ENCODE data around the gene CDKN2D. TPM values are rescaled to one million over a fixed set of nuclear protein-coding genes. Genes with fewer than 3 reads are reported as not detected.
"Not testable (repeated sequence)": the region's sequence is repeated elsewhere in the genome, so short reads cannot be mapped to it uniquely, and the experiment has no call there.

The CDKN2D gene
- total and polyA plus RNA-seq, 2 donors: 40.3 to 42.3 TPM

DNA sequence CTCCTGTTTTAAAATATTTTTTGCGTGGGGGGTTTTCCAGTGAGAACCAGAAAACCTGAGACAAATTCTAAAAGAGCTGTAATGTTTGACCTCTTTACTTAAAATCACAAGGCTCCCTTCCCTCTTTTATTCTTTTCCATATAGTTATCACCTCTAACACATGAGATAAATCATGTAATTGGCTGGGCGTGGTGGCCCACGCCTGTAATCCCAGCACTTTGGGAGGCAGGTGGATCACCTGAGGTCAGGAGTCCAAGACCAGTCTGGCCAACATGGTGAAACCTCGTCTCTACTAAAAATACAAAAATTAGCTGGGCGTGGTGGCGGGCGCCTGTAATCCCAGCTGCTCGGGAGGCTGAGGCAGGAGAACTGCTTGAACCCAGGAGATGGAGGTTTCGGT, 17.8 kb downstream of the CDKN2D start:
- DNase-seq (ENCODE audit: low read depth in 6 of 9, low spot score in 9 of 9); H3K4me3 ChIP-seq (ENCODE audit: low read length in 2 of 2); H3K27me3 ChIP-seq (ENCODE audit: control insufficient read depth in 2 of 2, insufficient read depth in 1 of 2, low read length in 1 of 2): not testable (repeated sequence)
- H3K4me1 ChIP-seq (ENCODE audit: control insufficient read depth in 2 of 2, insufficient read depth in 2 of 2, low read length in 2 of 2): peaks cover 41 to 51% of the 10 kb centered on the region in 2 donors
- WGBS: 97% methylated on average over 9 of the region's 9 CpGs
- H3K36me3 ChIP-seq (ENCODE audit: control insufficient read depth in 2 of 2, insufficient read depth in 2 of 2, low read length in 1 of 2): peaks cover 82 to 90% of the 10 kb centered on the region in 2 donors
- H3K27ac ChIP-seq (ENCODE audit: low read depth in 1 of 2, low read length in 1 of 2): peak overlapping the region in 1 of 2 donors; percentile 2
- peaks cover 0 to 21% of the 10 kb centered on the region in 2 donors for H3K9me3 ChIP-seq (ENCODE audit: control insufficient read depth in 2 of 2, insufficient read depth in 1 of 2, low read length in 1 of 2)

DNA sequence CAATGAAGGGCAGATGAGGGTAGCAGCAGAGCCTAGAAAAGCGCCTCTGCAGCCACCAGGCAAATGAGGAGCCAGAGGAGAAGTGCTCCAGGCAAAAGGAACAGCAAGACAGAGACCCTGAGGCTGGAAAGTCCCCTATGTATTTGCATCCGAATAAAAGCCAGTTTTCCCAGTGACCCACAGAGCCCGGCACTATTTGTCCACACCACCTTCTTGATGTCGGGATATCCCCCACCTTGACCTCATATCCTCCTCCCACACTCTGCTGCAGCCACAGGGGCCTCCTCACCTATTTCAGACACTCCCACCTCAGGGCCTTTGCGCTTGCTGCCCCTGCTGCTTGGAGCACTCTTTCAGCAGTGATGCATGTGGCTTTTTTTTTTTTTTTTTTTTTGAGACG, 18.4 kb downstream of the CDKN2D start:
- H3K27me3 ChIP-seq (ENCODE audit: control insufficient read depth in 2 of 2, insufficient read depth in 1 of 2, low read length in 1 of 2): no peaks in the 10 kb centered on the region
- H3K4me3 ChIP-seq (ENCODE audit: low read length in 2 of 2): no peak overlapping the region
- peaks cover 0 to 21% of the 10 kb centered on the region in 2 donors for H3K9me3 ChIP-seq (ENCODE audit: control insufficient read depth in 2 of 2, insufficient read depth in 1 of 2, low read length in 1 of 2)
- H3K4me1 ChIP-seq (ENCODE audit: control insufficient read depth in 2 of 2, insufficient read depth in 2 of 2, low read length in 2 of 2): peaks cover 35 to 51% of the 10 kb centered on the region in 2 donors
- no peak for DNase-seq (ENCODE audit: low read depth in 6 of 9, low spot score in 9 of 9)
- peaks cover 77 to 88% of the 10 kb centered on the region in 2 donors for H3K36me3 ChIP-seq (ENCODE audit: control insufficient read depth in 2 of 2, insufficient read depth in 2 of 2, low read length in 1 of 2)
- 97% methylated on average over 5 of the region's 6 CpGs for WGBS
- no peak overlapping the region for H3K27ac ChIP-seq (ENCODE audit: low read depth in 1 of 2, low read length in 1 of 2)

DNA sequence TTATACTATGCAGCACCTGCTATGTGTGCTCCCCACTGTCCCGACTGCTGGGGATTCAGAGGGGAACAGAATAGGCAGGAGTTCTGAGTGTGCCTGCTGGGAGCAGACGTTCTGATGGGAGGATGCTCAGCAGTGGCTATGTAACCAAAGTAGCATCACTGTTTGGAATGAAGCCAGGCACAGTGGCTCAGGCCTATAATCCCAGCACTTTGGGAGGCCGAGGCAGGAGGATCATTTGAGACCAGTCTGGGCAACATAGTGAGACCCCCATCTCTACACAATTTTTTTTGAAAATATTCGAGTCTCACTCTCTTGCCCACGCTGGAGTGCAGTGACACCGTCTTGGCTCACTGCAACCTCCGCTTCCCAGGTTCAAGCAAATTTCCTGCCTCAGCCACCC, 19.0 kb downstream of the CDKN2D start:
- Histone ChIP-seq H3K9me3 (ENCODE audit: control insufficient read depth in 2 of 2, insufficient read depth in 1 of 2, low read length in 1 of 2) (peaks cover 0 to 23% of the 10 kb centered on the region in 2 donors), H3K4me3 (ENCODE audit: low read length in 2 of 2) (no peak overlapping the region), H3K27ac (ENCODE audit: low read depth in 1 of 2, low read length in 1 of 2) (no peak overlapping the region), H3K36me3 (ENCODE audit: control insufficient read depth in 2 of 2, insufficient read depth in 2 of 2, low read length in 1 of 2) (peaks cover 71 to 85% of the 10 kb centered on the region in 2 donors), H3K4me1 (ENCODE audit: control insufficient read depth in 2 of 2, insufficient read depth in 2 of 2, low read length in 2 of 2) (peaks cover 34 to 51% of the 10 kb centered on the region in 2 donors), H3K27me3 (ENCODE audit: control insufficient read depth in 2 of 2, insufficient read depth in 1 of 2, low read length in 1 of 2) (no peaks in the 10 kb centered on the region)
- WGBS: 97% methylated on average over 7 of the region's 7 CpGs
- no peak for DNase-seq (ENCODE audit: low read depth in 6 of 9, low spot score in 9 of 9)

DNA sequence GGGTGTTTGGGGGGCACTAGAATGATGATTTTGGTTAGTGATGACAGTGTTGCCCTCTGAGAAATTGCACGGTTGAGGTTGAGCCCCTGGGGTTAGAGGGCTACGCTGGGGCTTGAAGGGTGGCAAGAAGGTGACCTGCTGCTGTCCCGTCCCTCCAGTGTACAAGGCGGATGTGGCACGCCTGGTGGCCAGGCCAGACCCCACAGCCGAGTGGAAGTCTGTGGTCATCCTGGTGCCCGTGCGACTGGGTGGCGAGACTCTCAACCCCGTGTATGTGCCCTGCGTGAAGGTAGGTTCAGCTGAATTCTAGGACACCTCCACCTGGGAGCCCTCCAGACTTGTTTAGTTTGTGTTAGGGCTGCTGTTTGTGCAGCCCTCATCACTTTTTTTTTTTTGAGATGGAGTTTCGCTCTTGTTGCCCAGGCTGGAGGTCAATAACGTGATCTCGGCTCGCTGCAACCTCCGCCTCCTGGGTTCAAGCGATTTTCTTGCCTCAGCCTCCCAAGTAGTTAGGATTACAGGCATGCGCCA, 20.0 kb downstream of the CDKN2D start:
- DNase-seq (ENCODE audit: low read depth in 6 of 9, low spot score in 9 of 9): no peak
- H3K27me3 ChIP-seq (ENCODE audit: control insufficient read depth in 2 of 2, insufficient read depth in 1 of 2, low read length in 1 of 2): no peaks in the 10 kb centered on the region
- WGBS: over 99% methylated on average over 18 of the region's 18 CpGs
- no peak overlapping the region for H3K27ac ChIP-seq (ENCODE audit: low read depth in 1 of 2, low read length in 1 of 2)
- peaks cover 66 to 77% of the 10 kb centered on the region in 2 donors for H3K36me3 ChIP-seq (ENCODE audit: control insufficient read depth in 2 of 2, insufficient read depth in 2 of 2, low read length in 1 of 2)
- H3K9me3 ChIP-seq (ENCODE audit: control insufficient read depth in 2 of 2, insufficient read depth in 1 of 2, low read length in 1 of 2): peaks cover 0 to 29% of the 10 kb centered on the region in 2 donors
- H3K4me3 ChIP-seq (ENCODE audit: low read length in 2 of 2): no peak overlapping the region
- H3K4me1 ChIP-seq (ENCODE audit: control insufficient read depth in 2 of 2, insufficient read depth in 2 of 2, low read length in 2 of 2): peaks cover 30 to 48% of the 10 kb centered on the region in 2 donors

DNA sequence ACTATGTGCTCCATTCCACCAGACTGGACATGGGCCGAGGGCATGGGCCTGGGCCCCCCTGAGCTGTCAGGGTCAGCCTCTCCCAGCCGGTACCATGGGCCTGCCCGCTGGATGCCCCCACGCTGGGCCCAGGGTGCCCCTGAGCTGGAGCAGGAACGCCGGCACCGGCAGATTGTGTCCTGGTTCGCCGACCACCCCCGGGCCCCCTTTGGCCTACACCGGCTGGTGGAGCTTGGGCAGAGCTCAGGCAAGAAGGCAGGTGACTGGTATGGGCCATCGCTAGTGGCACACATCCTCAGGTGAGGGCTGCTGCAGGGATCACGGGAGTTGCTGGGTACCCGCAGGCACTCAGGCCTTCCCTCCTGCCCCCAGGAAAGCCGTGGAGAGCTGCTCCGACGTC, 22.0 kb downstream of the CDKN2D start:
- peaks cover 52 to 57% of the 10 kb centered on the region in 2 donors for H3K36me3 ChIP-seq (ENCODE audit: control insufficient read depth in 2 of 2, insufficient read depth in 2 of 2, low read length in 1 of 2)
- DNase-seq (ENCODE audit: low read depth in 6 of 9, low spot score in 9 of 9): no peak
- H3K27ac ChIP-seq (ENCODE audit: low read depth in 1 of 2, low read length in 1 of 2): no peak overlapping the region
- H3K9me3 ChIP-seq (ENCODE audit: control insufficient read depth in 2 of 2, insufficient read depth in 1 of 2, low read length in 1 of 2): peaks cover 0 to 14% of the 10 kb centered on the region in 2 donors
- no peaks in the 10 kb centered on the region for H3K27me3 ChIP-seq (ENCODE audit: control insufficient read depth in 2 of 2, insufficient read depth in 1 of 2, low read length in 1 of 2)
- 97% methylated on average over 17 of the region's 17 CpGs for WGBS
- no peak overlapping the region for H3K4me3 ChIP-seq (ENCODE audit: low read length in 2 of 2)
- H3K4me1 ChIP-seq (ENCODE audit: control insufficient read depth in 2 of 2, insufficient read depth in 2 of 2, low read length in 2 of 2): peaks cover 15 to 35% of the 10 kb centered on the region in 2 donors

DNA sequence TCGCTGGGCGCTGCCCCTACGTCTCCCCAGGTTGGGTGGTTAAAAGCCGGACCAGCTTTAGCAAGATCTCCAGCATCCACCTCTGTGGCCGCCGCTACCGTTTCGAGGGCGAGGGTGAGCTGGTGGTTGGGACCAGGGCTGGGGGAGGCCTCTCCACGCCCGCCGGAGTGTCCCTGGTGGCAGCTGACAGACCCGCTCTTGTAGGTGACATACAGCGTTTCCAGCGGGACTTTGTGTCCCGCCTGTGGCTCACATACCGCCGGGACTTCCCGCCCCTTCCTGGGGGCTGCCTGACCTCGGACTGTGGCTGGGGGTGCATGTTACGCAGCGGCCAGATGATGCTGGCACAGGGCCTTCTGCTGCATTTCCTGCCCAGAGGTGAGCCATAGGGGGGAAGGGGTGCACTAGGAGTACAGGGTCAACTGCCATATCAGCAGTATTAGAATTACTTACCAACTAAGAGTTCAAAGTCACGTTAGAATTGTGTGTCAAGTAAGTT, 24.0 kb downstream of the CDKN2D start:
- Histone ChIP-seq H3K9me3 (ENCODE audit: control insufficient read depth in 2 of 2, insufficient read depth in 1 of 2, low read length in 1 of 2) (peaks cover 0 to 12% of the 10 kb centered on the region in 2 donors), H3K27me3 (ENCODE audit: control insufficient read depth in 2 of 2, insufficient read depth in 1 of 2, low read length in 1 of 2) (peaks cover 0 to 4% of the 10 kb centered on the region in 2 donors), H3K36me3 (ENCODE audit: control insufficient read depth in 2 of 2, insufficient read depth in 2 of 2, low read length in 1 of 2) (peaks cover 36 to 40% of the 10 kb centered on the region in 2 donors), H3K4me1 (ENCODE audit: control insufficient read depth in 2 of 2, insufficient read depth in 2 of 2, low read length in 2 of 2) (peaks cover 15 to 30% of the 10 kb centered on the region in 2 donors), H3K4me3 (ENCODE audit: low read length in 2 of 2) (peak overlapping the region; percentile 96 to 99), H3K27ac (ENCODE audit: low read depth in 1 of 2, low read length in 1 of 2) (peak overlapping the region; percentile 47 to 64)
- WGBS: 59% methylated on average over 23 of the region's 23 CpGs
- peak in 1 of 9 donors; percentile 21 for DNase-seq (ENCODE audit: low read depth in 6 of 9, low spot score in 9 of 9)

DNA sequence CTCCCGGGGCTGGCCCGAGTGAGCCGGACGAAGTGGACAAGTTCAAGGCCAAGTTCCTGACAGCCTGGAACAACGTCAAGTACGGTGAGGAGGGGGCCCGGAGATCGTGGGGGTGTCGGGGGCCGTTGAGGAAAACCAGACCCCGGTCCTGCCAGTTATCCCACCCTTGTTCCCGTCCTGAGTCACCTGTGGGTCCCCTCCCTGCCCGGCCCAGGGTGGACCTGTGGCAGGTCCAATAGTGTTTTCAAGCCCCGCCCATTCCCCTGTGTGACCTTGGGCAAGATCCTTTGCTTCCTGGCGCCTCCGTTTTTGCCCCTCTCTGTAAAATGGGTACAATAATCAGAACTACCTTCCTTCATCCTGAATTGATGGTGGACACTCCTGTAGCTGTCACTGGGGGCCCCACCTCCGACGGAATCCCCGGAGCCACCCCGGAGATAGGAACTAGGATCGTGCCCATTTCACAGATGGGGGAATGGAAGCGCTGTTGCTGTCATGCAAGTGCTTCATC, 24.5 kb downstream of the CDKN2D start:
- DNase-seq (ENCODE audit: low read depth in 6 of 9, low spot score in 9 of 9): peak in 2 of 9 donors; percentile 14 to 31
- Histone ChIP-seq H3K36me3 (ENCODE audit: control insufficient read depth in 2 of 2, insufficient read depth in 2 of 2, low read length in 1 of 2) (peaks cover 31 to 36% of the 10 kb centered on the region in 2 donors), H3K9me3 (ENCODE audit: control insufficient read depth in 2 of 2, insufficient read depth in 1 of 2, low read length in 1 of 2) (peaks cover 0 to 12% of the 10 kb centered on the region in 2 donors), H3K4me1 (ENCODE audit: control insufficient read depth in 2 of 2, insufficient read depth in 2 of 2, low read length in 2 of 2) (peaks cover 15 to 30% of the 10 kb centered on the region in 2 donors), H3K27me3 (ENCODE audit: control insufficient read depth in 2 of 2, insufficient read depth in 1 of 2, low read length in 1 of 2) (peaks cover 0 to 9% of the 10 kb centered on the region in 2 donors), H3K4me3 (ENCODE audit: low read length in 2 of 2) (peak overlapping the region; percentile 96 to 99), H3K27ac (ENCODE audit: low read depth in 1 of 2, low read length in 1 of 2) (peak overlapping the region; percentile 46 to 90)
- 25% methylated on average over 22 of the region's 22 CpGs for WGBS

DNA sequence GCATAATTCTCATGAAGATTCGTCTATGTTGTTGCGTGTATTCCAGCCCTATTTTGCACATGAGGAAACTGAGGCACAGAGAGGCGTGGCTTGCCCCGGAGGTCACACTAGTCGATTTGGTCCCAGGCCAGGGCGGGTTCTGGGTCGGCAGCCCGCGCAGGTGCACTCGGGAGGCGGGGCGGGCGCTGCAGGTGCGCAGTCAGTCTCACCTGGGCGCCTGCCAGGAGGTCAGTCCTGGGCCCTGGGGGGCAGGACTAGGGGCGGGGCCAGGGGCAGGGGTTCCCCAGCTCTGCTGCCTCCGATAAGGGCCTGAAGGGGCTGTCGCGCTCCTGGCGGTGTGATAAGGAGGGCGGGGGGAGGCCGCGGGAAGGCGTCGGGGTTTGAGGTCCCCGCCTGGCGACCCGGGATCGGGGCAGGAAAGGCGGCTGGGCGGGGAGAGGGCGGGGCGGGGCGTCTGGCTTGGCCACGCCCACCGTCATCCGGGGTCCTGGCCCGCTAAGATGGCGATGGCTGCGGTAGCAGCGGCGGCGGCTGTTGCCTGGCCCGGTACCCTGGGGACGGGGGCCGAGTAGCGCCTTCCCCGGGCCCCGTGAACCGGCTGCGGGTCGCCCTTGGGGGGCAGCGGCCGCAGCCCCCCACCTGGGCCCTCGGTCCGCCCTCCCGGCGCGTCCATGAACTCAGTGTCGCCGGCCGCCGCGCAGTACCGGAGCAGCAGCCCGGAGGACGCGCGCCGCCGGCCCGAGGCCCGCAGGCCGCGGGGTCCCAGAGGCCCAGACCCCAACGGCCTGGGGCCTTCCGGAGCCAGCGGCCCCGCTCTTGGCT, 25.1 kb downstream of the CDKN2D start, which contains the start of gene ATG4D:
ATG4D (plus strand) TSS at position 485 of the 822 bp plus-strand sequence; CDS start at position 672, 187 bp downstream.
- Histone ChIP-seq H3K36me3 (ENCODE audit: control insufficient read depth in 2 of 2, insufficient read depth in 2 of 2, low read length in 1 of 2) (peaks cover 24 to 29% of the 10 kb centered on the region in 2 donors), H3K9me3 (ENCODE audit: control insufficient read depth in 2 of 2, insufficient read depth in 1 of 2, low read length in 1 of 2) (peaks cover 0 to 12% of the 10 kb centered on the region in 2 donors), H3K4me3 (ENCODE audit: low read length in 2 of 2) (peak within 1 kb of the TSS; percentile 96 to 99), H3K27ac (ENCODE audit: low read depth in 1 of 2, low read length in 1 of 2) (peak within 1 kb of the TSS; percentile 47 to 90), H3K4me1 (ENCODE audit: control insufficient read depth in 2 of 2, insufficient read depth in 2 of 2, low read length in 2 of 2) (peaks cover 15 to 30% of the 10 kb centered on the region in 2 donors), H3K27me3 (ENCODE audit: control insufficient read depth in 2 of 2, insufficient read depth in 1 of 2, low read length in 1 of 2) (peaks cover 3 to 14% of the 10 kb centered on the region in 2 donors)
- WGBS: 2% methylated on average over 79 of the region's 79 CpGs
- DNase-seq (ENCODE audit: low read depth in 6 of 9, low spot score in 9 of 9): peak in 6 of 9 donors; percentile 61 to 88 (median 74)

Measured in thymus (tissue), 11 donors.